Bronchial epithelial cell (primary cell): ENCODE data around the gene SLC10A7. TPM values are rescaled to one million over a fixed set of nuclear protein-coding genes. Genes with fewer than 3 reads are reported as not detected.

Experiments
- DNase-seq: peaks from one replicate; pipeline ENCODE4 v3.0.0-alpha.2; 2010; ENCODE audit warnings: low read depth
- FAIRE-seq: peaks from 2 replicates; lab custom pipeline; 2011; peaks lifted over from hg19 to GRCh38; lab: Jason Lieb, UNC
- H3K27me3 ChIP-seq: 2 replicates; pipeline ENCODE4 v1.5.1; 2011; ENCODE audit warnings: low read length; ENCODE audit not compliant: control insufficient read depth, insufficient read depth
- H3K36me3 ChIP-seq: 2 replicates; pipeline ENCODE4 v1.5.1; 2011; ENCODE audit warnings: low read length; ENCODE audit not compliant: control insufficient read depth, insufficient read depth
- H3K4me3 ChIP-seq: 2 replicates; pipeline ENCODE4 v1.5.1; 2011; ENCODE audit warnings: mild to moderate bottlenecking, low read depth, low read length, control low read depth
- total RNA-seq: library from RNA; depleted of rRNA; stranded (reverse); fragments of >200 nt; gene quantifications from 2 replicates; pipeline ENCODE4 v1.2.1, GENCODE V29; 2014
- TF ChIP-seq, protein P1 (sequence below): IDR thresholded peaks from 2 replicates; pipeline ENCODE4 v1.5.1; 2011; ENCODE audit warnings: mild to moderate bottlenecking, moderate library complexity, low read length, control low read depth, inconsistent platforms; ENCODE audit not compliant: insufficient read depth, severe bottlenecking

Gene SLC10A7
- total RNA-seq, 1 donor from 2014 or later = 7.4 TPM

DNA sequence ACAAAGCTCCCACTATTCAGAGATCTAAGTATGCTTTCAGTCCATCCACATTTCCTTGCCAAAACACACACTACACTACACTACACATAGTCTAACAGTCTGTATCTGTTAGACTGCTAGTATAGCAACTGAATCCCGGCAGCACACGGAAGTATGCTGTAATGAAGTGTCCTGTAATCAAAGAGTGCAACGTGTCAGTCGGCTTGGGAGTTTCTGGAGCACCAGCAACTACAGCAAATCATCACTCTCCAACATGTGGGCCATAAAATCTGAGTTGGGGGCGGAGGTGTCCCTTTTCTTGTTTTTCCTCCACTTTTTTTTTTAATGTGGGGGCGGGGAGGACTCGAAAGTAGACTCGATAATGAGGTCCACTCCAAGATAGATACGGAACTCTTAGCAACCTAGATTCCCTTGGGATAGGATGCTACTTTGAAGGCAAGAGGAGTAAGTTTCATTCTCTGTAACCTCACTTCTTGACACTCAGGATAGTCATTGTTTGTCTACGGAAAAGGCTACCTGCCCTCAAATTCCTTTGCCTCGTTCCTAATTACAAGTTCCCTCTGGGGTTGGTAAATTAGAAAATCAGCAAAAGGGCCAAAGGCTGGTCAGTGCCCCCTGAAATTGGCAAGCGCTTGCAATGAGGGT is 722 bp downstream of the SLC10A7 start:
- no peaks in the 10 kb centered on the region for H3K36me3 ChIP-seq
- TF ChIP-seq, protein P1, sequence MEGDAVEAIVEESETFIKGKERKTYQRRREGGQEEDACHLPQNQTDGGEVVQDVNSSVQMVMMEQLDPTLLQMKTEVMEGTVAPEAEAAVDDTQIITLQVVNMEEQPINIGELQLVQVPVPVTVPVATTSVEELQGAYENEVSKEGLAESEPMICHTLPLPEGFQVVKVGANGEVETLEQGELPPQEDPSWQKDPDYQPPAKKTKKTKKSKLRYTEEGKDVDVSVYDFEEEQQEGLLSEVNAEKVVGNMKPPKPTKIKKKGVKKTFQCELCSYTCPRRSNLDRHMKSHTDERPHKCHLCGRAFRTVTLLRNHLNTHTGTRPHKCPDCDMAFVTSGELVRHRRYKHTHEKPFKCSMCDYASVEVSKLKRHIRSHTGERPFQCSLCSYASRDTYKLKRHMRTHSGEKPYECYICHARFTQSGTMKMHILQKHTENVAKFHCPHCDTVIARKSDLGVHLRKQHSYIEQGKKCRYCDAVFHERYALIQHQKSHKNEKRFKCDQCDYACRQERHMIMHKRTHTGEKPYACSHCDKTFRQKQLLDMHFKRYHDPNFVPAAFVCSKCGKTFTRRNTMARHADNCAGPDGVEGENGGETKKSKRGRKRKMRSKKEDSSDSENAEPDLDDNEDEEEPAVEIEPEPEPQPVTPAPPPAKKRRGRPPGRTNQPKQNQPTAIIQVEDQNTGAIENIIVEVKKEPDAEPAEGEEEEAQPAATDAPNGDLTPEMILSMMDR = no peak
- FAIRE-seq (no peak), DNase-seq (peak; percentile 65)
- no peaks in the 10 kb centered on the region for H3K27me3 ChIP-seq
- H3K4me3 ChIP-seq = peak overlapping the region; percentile 82

DNA sequence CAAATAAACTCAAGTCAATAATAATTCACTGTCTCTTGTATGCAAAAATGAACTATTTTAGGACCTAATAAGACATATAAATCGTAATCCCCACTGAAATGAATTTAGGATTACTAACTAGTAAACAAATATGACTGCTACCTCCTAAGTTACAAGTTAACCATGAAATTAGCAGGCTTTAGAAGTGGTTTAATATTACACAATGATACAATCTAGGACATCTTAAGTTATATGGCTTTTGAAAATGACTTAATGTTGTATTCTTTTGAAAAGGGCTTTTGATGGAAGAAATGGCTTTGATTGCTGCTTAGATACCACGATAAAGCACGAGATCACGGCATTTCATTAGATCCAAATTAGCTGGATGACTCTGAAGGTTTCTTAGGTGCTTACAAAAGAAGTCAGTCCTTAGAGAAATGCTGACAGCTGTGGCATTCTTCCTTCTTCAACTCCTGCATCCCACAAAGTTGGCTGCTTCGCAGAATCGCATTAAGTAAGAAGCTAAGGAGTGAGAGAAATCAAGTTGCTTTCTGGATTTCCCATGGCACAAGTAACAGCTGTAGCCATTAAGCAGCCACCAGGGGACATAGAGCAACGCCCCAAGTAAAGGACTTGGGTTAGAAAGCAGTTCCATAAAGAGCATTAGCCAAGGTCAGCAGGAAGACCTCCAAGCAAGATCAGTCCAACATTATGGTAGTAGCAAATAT is 6.9 kb downstream of the SLC10A7 start:
- Histone ChIP-seq H3K27me3 (no peaks in the 10 kb centered on the region), H3K4me3 (no peak overlapping the region), H3K36me3 (peaks cover 2% of the 10 kb centered on the region)
- DNase-seq (no peak), FAIRE-seq (no peak)
- TF ChIP-seq, protein P1 = no peak

DNA sequence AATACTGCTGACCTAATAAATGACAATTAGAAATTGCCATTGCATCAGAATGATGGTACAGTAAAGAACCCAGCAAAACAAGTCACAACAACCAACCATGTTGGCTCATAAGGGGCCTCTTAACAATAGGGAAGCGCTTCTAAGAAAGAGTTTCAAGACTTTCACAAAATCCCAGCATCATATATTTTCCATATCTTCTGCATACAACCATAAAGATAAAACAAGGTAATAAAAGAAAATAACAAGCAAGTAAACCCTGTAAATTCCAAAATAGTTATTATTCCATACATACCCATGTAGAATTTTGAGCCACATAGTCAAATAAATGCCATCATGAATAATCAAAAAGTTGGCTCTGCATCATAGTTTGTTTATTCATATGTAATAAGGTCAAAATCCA is 8.2 kb downstream of the SLC10A7 start:
- Histone ChIP-seq H3K4me3 (no peak overlapping the region), H3K36me3 (peaks cover 2% of the 10 kb centered on the region), H3K27me3 (no peaks in the 10 kb centered on the region)
- TF ChIP-seq, protein P1 = no peak
- FAIRE-seq (no peak), DNase-seq (no peak)

DNA sequence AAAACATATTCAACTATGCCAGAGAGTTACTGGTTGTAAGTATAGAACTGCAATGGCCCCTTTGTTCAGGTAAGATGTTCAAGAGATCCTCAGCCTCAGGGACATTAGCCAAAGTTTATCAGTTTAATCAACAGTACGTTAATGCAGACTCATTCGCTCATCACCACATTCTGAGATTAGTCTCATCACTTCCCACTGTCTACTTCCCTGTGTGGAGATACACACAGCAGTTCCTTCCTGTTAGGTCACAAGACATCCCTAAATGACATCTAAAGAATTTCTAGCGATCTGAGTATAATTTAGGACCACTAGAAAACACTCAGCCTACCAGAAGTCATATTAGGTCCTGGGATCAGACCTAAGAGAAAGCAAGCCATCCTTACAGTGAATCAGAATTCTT is 10.4 kb downstream of the SLC10A7 start:
- DNase-seq = no peak
- Histone ChIP-seq H3K4me3 (no peak overlapping the region), H3K36me3 (peaks cover 2% of the 10 kb centered on the region), H3K27me3 (no peaks in the 10 kb centered on the region)
- FAIRE-seq = no peak
- TF ChIP-seq, protein P1 = no peak

DNA sequence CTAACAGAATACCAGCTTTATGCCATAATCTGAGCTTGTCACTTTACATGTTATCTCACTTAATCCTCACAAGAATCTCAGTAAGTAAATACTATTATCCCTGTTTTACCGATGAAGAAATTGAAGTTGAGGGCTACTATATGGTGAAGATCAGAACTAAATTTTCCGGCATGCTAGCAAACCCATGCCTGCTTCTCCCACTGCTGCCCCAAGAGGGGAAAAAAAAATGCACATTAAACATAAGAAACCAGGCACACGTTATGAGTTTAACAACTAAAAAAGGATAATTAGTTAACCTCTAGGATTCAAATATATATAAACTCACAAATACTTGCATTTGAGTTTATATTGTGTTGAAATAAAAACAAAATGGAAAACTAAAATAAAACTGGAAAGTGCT is 10.8 kb downstream of the SLC10A7 start:
- DNase-seq (no peak), FAIRE-seq (no peak)
- Histone ChIP-seq H3K4me3 (no peak overlapping the region), H3K36me3 (peaks cover 2% of the 10 kb centered on the region), H3K27me3 (no peaks in the 10 kb centered on the region)
- TF ChIP-seq, protein P1 = no peak
